CD4-positive, alpha-beta T cell treated with Interferon gamma for 1 hour (primary cell): ENCODE measurements around the gene ZBTB7C.

Source experiments
- DNase-seq: peaks from one replicate; pipeline ENCODE4 v3.0.0-alpha.2; 2020

The ZBTB7C gene

GRCh38 chr18:48182779-48183178 is 226.4 kb downstream of the ZBTB7C start:
- no peak for DNase-seq

GRCh38 chr18:48181857-48182256 is 227.3 kb downstream of the ZBTB7C start:
- no peak for DNase-seq

- no peak for DNase-seq
Measured at GRCh38 chr18:48181087-48181823, 227.9 kb downstream of the ZBTB7C start.

GRCh38 chr18:48179666-48180065 is 229.5 kb downstream of the ZBTB7C start:
- DNase-seq = no peak

- no peak for DNase-seq
Measured at GRCh38 chr18:48179001-48179400, 230.2 kb downstream of the ZBTB7C start.

GRCh38 chr18:48176909-48177308 is 232.3 kb downstream of the ZBTB7C start:
- DNase-seq = no peak

GRCh38 chr18:48173557-48173956 is 235.6 kb downstream of the ZBTB7C start:
- DNase-seq = no peak

GRCh38 chr18:48172226-48173006 is 236.8 kb downstream of the ZBTB7C start:
- DNase-seq = no peak

- DNase-seq = no peak
Measured at GRCh38 chr18:48171490-48172188, 237.5 kb downstream of the ZBTB7C start.

GRCh38 chr18:48170651-48171050 is 238.5 kb downstream of the ZBTB7C start:
- DNase-seq = no peak

- DNase-seq = no peak
Measured at GRCh38 chr18:48168861-48169260, 240.3 kb downstream of the ZBTB7C start.

- DNase-seq = no peak
Measured at GRCh38 chr18:48167897-48168253, 241.3 kb downstream of the ZBTB7C start.

- DNase-seq = no peak
Measured at GRCh38 chr18:48166336-48166875, 242.8 kb downstream of the ZBTB7C start.

- no peak for DNase-seq
Measured at GRCh38 chr18:48165111-48165866, 243.9 kb downstream of the ZBTB7C start.

GRCh38 chr18:48164701-48165100 is 244.5 kb downstream of the ZBTB7C start:
- no peak for DNase-seq

- no peak for DNase-seq
Measured at GRCh38 chr18:48164116-48164515, 245.1 kb downstream of the ZBTB7C start.

GRCh38 chr18:48163738-48164115 is 245.5 kb downstream of the ZBTB7C start:
- DNase-seq = no peak

GRCh38 chr18:48162956-48163737 is 246.0 kb downstream of the ZBTB7C start:
- DNase-seq = no peak

GRCh38 chr18:48161911-48162698 is 247.1 kb downstream of the ZBTB7C start:
- DNase-seq = no peak

- peak; percentile 50 for DNase-seq
Measured at GRCh38 chr18:48161191-48161910, 247.8 kb downstream of the ZBTB7C start.
